GM12878 (cell line): ENCODE data around the gene MMP1. TPM values are rescaled to one million over a fixed set of nuclear protein-coding genes. Genes with fewer than 3 reads are reported as not detected.

Source experiments
- ATAC-seq: fragments of 200-7000 bp; cut with Tn5 transposase; 3 replicates; pipeline ENCODE4 v1.9.1; 2020; ENCODE audit warnings: mild to moderate bottlenecking, moderate library complexity
- BruUV-seq: library from RNA; stranded (reverse); fragments of 400-500 nt; replicated peaks from 2 replicates; lab custom pipeline; 2021; lab: Mats Ljungman, UMichigan
- CTCF ChIA-PET: fragments of 300-600 bp; sonication (Branson Sonifier 250); formaldehyde crosslinking; extraction: SDS; loops from one replicate; lab custom pipeline; 2021; ENCODE audit warnings: inconsistent platforms; lab: Yijun Ruan, JAX
- POLR2A ChIA-PET: fragments of 350-600 bp; formaldehyde crosslinking; extraction: SDS; loops from one replicate; lab custom pipeline; 2021; ENCODE audit warnings: inconsistent platforms; lab: Charles Lee
- RAD21 ChIA-PET: fragments of 300-600 bp; sonication (Branson Sonifier 250); formaldehyde crosslinking; loops from one replicate; lab custom pipeline; 2023; ENCODE audit warnings: antibody characterized with exemption; ENCODE audit not compliant: unreplicated experiment; lab: Charles Lee
- SMC1A ChIA-PET: fragments of 300-600 bp; sonication (Branson Sonifier 250); formaldehyde crosslinking; loops from one replicate; lab custom pipeline; 2023; ENCODE audit not compliant: unreplicated experiment, uncharacterized antibody; lab: Charles Lee
- DNase-seq: peaks from one replicate; pipeline ENCODE4 v3.0.0-alpha.2; 2011; ENCODE audit warnings: low read depth, low spot score
- FAIRE-seq: peaks from 3 replicates; lab custom pipeline; 2011; peaks lifted over from hg19 to GRCh38; lab: Jason Lieb, UNC
- H2AFZ ChIP-seq: 2 replicates; pipeline ENCODE4 v1.6.0; 2011; ENCODE audit warnings: low read depth, low read length, control low read depth; ENCODE audit not compliant: control insufficient read depth
- H3K27ac ChIP-seq: 2 replicates; pipeline ENCODE4 v1.5.1; 2011; ENCODE audit warnings: control low read depth; ENCODE audit not compliant: control insufficient read depth, insufficient read depth
- H3K27me3 ChIP-seq, 2 experiments: replicated peaks in 1 of 2; 2 replicates each; pipeline versions ENCODE4 v1.6.0 to v1.6.1; 2011; ENCODE audit warnings: low read length in 1 of 2; ENCODE audit not compliant: control insufficient read depth in 2 of 2, insufficient read depth in 2 of 2
- H3K36me3 ChIP-seq, 2 experiments: 2 replicates each; pipeline ENCODE4 v1.5.1; 2011; ENCODE audit warnings: low read length in 1 of 2; ENCODE audit not compliant: control insufficient read depth in 2 of 2, insufficient read depth in 2 of 2
- H3K4me1 ChIP-seq: 2 replicates; pipeline ENCODE4 v1.6.1; 2011; ENCODE audit warnings: mild to moderate bottlenecking, low read length, moderate library complexity, mixed read lengths; ENCODE audit not compliant: control insufficient read depth, insufficient read depth
- H3K4me2 ChIP-seq: 2 replicates; pipeline ENCODE4 v1.6.0; 2011; ENCODE audit warnings: control low read depth; ENCODE audit not compliant: control insufficient read depth, insufficient read depth
- H3K4me3 ChIP-seq: fragments of 200-600 bp; sonication (generic); 2 replicates; pipeline ENCODE4 v1.5.1; 2016
- H3K79me2 ChIP-seq: 2 replicates; pipeline ENCODE4 v1.6.0; 2011; ENCODE audit warnings: low read length; ENCODE audit not compliant: control insufficient read depth, insufficient read depth
- H3K9ac ChIP-seq: 2 replicates; pipeline ENCODE4 v1.8.0; 2011; ENCODE audit warnings: low read length, control low read depth, mixed read lengths; ENCODE audit not compliant: control insufficient read depth, insufficient read depth
- H3K9me3 ChIP-seq: replicated peaks from 3 replicates; pipeline ENCODE4 v1.5.1; 2011; ENCODE audit warnings: mild to moderate bottlenecking, low read length; ENCODE audit not compliant: control insufficient read depth, insufficient read depth
- H4K20me1 ChIP-seq: 2 replicates; pipeline ENCODE4 v1.6.0; 2011; ENCODE audit not compliant: control insufficient read depth, insufficient read depth
- CTCF ChIP-seq, 3 experiments: IDR thresholded peaks in 2 of 3; conservative IDR thresholded peaks in 1 of 3; 2 replicates each; pipeline ENCODE4 v1.5.1; 2011; ENCODE audit warnings: low read depth in 3 of 3, low read length in 3 of 3, mild to moderate bottlenecking in 3 of 3, control low read depth in 2 of 3, moderate library complexity in 2 of 3, inconsistent platforms in 1 of 3, mixed read lengths in 1 of 3; ENCODE audit not compliant: control insufficient read depth in 2 of 3, insufficient read depth in 1 of 3; ENCODE audit errors: extremely low read depth in 1 of 3
- E2F4 ChIP-seq: IDR thresholded peaks from 2 replicates; pipeline ENCODE4 v1.6.1; 2012; ENCODE audit warnings: low read depth, low read length, improper control_type of control experiment
- HDAC6 ChIP-seq: fragments of 200-600 bp; sonication (generic); IDR thresholded peaks from one replicate; pipeline ENCODE4 v1.8.0; 2017; ENCODE audit warnings: antibody characterized with exemption; ENCODE audit not compliant: unreplicated experiment
- NRF1 ChIP-seq: conservative IDR thresholded peaks from 2 replicates; pipeline ENCODE4 v1.6.1; 2011; ENCODE audit warnings: mild to moderate bottlenecking, low read depth, low read length, improper control_type of control experiment
- POU2F2 ChIP-seq: IDR thresholded peaks from 3 replicates; pipeline ENCODE4 v1.6.1; 2011; ENCODE audit warnings: low read depth, mild to moderate bottlenecking, low read length, borderline replicate concordance
- SIX5 ChIP-seq: IDR thresholded peaks from 2 replicates; pipeline ENCODE4 v1.6.1; 2011; ENCODE audit warnings: mild to moderate bottlenecking, low read depth, low read length, moderate library complexity; ENCODE audit not compliant: severe bottlenecking
- TCF7 ChIP-seq: IDR thresholded peaks from 2 replicates; pipeline ENCODE4 v1.6.1; 2014; ENCODE audit warnings: antibody characterized with exemption, borderline replicate concordance
- USF2 ChIP-seq: IDR thresholded peaks from 2 replicates; pipeline ENCODE4 v1.6.1; 2011; ENCODE audit warnings: low read depth, low read length, improper control_type of control experiment, borderline replicate concordance
- ZBED1 ChIP-seq: IDR thresholded peaks from 2 replicates; pipeline ENCODE4 v1.6.1; 2016; ENCODE audit warnings: borderline replicate concordance
- WGBS: methylation state at CpG from one replicate; pipeline ENCODE4 v1.1.6; 2016; ENCODE audit warnings: low lambda C conversion rate; ENCODE audit not compliant: insufficient replicate concordance, insufficient coverage; ENCODE audit errors: missing lambda C conversion rate; 5-methylcytosine and 5-hydroxymethylcytosine counted together
- in situ Hi-C: fragments of 300-500 bp; cut with MboI; formaldehyde crosslinking; loops from 9 replicates; pipeline ENCODE4 v1.14.3; 2018; ENCODE audit warnings: mixed read lengths
- intact Hi-C: fragments of 100-400 bp; cut with micrococcal nuclease; formaldehyde crosslinking; loops from one replicate; pipeline ENCODE4 v1.14.2; 2022; ENCODE audit not compliant: unreplicated experiment
- polyA plus RNA-seq, 11 experiments: library from polyadenylated mRNA; depleted of rRNA in 4 of 11; unstranded in 6 of 11; stranded (reverse) in 5 of 11; fragments of >200 nt; fragmentation: Nextera tagmentation in 4 of 11; fragmentation: Illumina TruSeq in 1 of 11; extraction: Ambion mirVana in 4 of 11; extraction: Trizol in 1 of 11; gene quantifications; 1 replicate in 1 of 11; 2 replicates in 10 of 11; pipeline versions ENCODE4 v1.2.1 to v1.2.3, GENCODE V29; 2011 to 2016; ENCODE audit warnings: inconsistent platforms in 2 of 11, missing spikeins in 2 of 11, low read depth in 1 of 11
- total RNA-seq, 4 experiments: library from RNA; depleted of rRNA in 3 of 4; stranded (reverse); fragments of >200 nt in 3 of 4; fragmentation: Illumina TruSeq in 1 of 4; extraction: Trizol in 1 of 4; gene quantifications; 2 replicates each; pipeline versions ENCODE4 v1.2.1 to v1.2.3, GENCODE V29; 2013 to 2021

MMP1 gene
- total and polyA plus RNA-seq, 10 of the 15 experiments (the other 5 are each of a cell fraction or from before 2014, with no cell fraction given), result not detected

GRCh38 chr11:102780491-102780918 is 17.5 kb downstream of the MMP1 start, which contains the start of gene MMP10:
TSS of gene MMP10 (minus strand) at chr11:102780628. CDS start at chr11:102780591, 37 bp downstream.
- in situ Hi-C loops, result no loop called here
- no peak within 1 kb of the TSS for H2AFZ ChIP-seq
- H3K4me3 ChIP-seq, result no peak within 1 kb of the TSS
- peak; percentile 17 to 27 (median 23); a peak in 2 of 6 replicates for TF ChIP-seq CTCF (IDR thresholded peaks at IDR 0.05 in 2 of 3, conservative IDR thresholded peaks at IDR 0.05 in 1 of 3; ENCODE audit: control insufficient read depth in 2 of 3, extremely low read depth in 1 of 3, insufficient read depth in 1 of 3, low read depth in 3 of 3, low read length in 3 of 3)
- TF ChIP-seq SIX5, result no peak
- no peaks in the 10 kb centered on the region for H3K36me3 ChIP-seq
- H3K9ac ChIP-seq, result no peak within 1 kb of the TSS
- DNase-seq (no peak), ATAC-seq (peak; percentile 70), FAIRE-seq (no peak)
- H3K27ac ChIP-seq, result no peak within 1 kb of the TSS
- 56% methylated on average over 2 of the region's 2 CpGs for WGBS
- H4K20me1 ChIP-seq, result no peaks in the 10 kb centered on the region; the same call in 1 of the 2 replicates
- intact Hi-C loops, result no loop called here
- CTCF ChIA-PET, result interaction anchor here (0.8 to 1.0 kb wide), 2 partner anchors 14 to 47 kb away, joined by 3 to 4 read pairs; no protein-coding TSS in a partner anchor
- H3K27me3 ChIP-seq, result no peaks in the 10 kb centered on the region
- SMC1A ChIA-PET, result interaction anchor here (0.9 kb wide), 1 partner anchor 9 kb away, joined by 3 read pairs; no protein-coding TSS in a partner anchor
- H3K79me2 ChIP-seq, result no peaks in the 10 kb centered on the region
- no TSS peak for BruUV-seq
- H3K4me1 ChIP-seq, result no peaks in the 10 kb centered on the region
- RAD21 ChIA-PET, result no interaction called here
- no peaks in the 10 kb centered on the region for H3K9me3 ChIP-seq
- H3K4me2 ChIP-seq, result no peak within 1 kb of the TSS
- POLR2A ChIA-PET, result no interaction called here

GRCh38 chr11:102776454-102776853 is 21.5 kb downstream of the MMP1 start:
- ATAC-seq, result no peak
- Histone ChIP-seq H3K27me3 (no peaks in the 10 kb centered on the region), H3K36me3 (no peaks in the 10 kb centered on the region), H3K4me1 (no peaks in the 10 kb centered on the region), H3K4me3 (no peak overlapping the region), H2AFZ (no peak overlapping the region), H3K9ac (no peak overlapping the region), H3K27ac (no peak overlapping the region), H3K9me3 (no peaks in the 10 kb centered on the region), H3K4me2 (no peak overlapping the region), H4K20me1 (no peaks in the 10 kb centered on the region; the same call in 1 of the 2 replicates), H3K79me2 (no peaks in the 10 kb centered on the region)
- POLR2A ChIA-PET, result no interaction called here
- WGBS, result 69% methylated on average over 5 of the region's 5 CpGs
- no peak for FAIRE-seq
- intact Hi-C loops, result no loop called here
- CTCF ChIA-PET, result no interaction called here
- BruUV-seq, result no TSS peak
- in situ Hi-C loops, result no loop called here
- DNase-seq, result no peak
- SMC1A ChIA-PET, result interaction anchor here (0.6 kb wide), 1 partner anchor 368 kb away, joined by 3 read pairs; no protein-coding TSS in a partner anchor
- RAD21 ChIA-PET, result no interaction called here
- TF ChIP-seq TCF7, result no peak
- TF ChIP-seq NRF1, result no peak
- TF ChIP-seq USF2, result no peak
- TF ChIP-seq ZBED1, result no peak
- TF ChIP-seq E2F4, result no peak
- no peak for TF ChIP-seq POU2F2
- TF ChIP-seq SIX5, result no peak
- TF ChIP-seq HDAC6, result no peak
